Measurements from ENCODE around the gene PDS5A. TPM values are rescaled to one million over a fixed set of nuclear protein-coding genes. Genes with fewer than 3 reads are reported as not detected.
"Not testable (repeated sequence)": the region's sequence is repeated elsewhere in the genome, so short reads cannot be mapped to it uniquely, and the experiment has no call there.

The PDS5A gene
- polyA plus RNA-seq (ENCODE audit: insufficient read length in 12 of 12), result 10 to 100 TPM in 11 of 12 donors, not detected in 1; 30.8 to 65.3 (median 39.7) TPM
- long read RNA-seq, donor 1, full-length matches to known transcripts, result 1 of 20 reads
- long read RNA-seq, donor 1, partial matches to known transcripts, result 19 of 20 reads
- long read RNA-seq, donor 1, other reads (novel, unspliced or antisense), result 0 of 20 reads
- long read RNA-seq, donor 2, full-length matches to known transcripts, result 3 of 3 reads
- long read RNA-seq, donor 2, partial matches to known transcripts, result 0 of 3 reads
- long read RNA-seq, donor 2, other reads (novel, unspliced or antisense), result 0 of 3 reads
- long read RNA-seq, donor 3, full-length matches to known transcripts, result 1 of 1 reads
- long read RNA-seq, donor 3, partial matches to known transcripts, result 0 of 1 reads
- long read RNA-seq, donor 3, other reads (novel, unspliced or antisense), result 0 of 1 reads
- long read RNA-seq, donor 4, result 0 reads
- long read RNA-seq, donor 5, full-length matches to known transcripts, result 2 of 8 reads
- long read RNA-seq, donor 5, partial matches to known transcripts, result 6 of 8 reads
- long read RNA-seq, donor 5, other reads (novel, unspliced or antisense), result 0 of 8 reads
- long read RNA-seq, donor 6, full-length matches to known transcripts, result 1 of 1 reads
- long read RNA-seq, donor 6, partial matches to known transcripts, result 0 of 1 reads
- long read RNA-seq, donor 6, other reads (novel, unspliced or antisense), result 0 of 1 reads
- long read RNA-seq, donor 7, full-length matches to known transcripts, result 1 of 1 reads
- long read RNA-seq, donor 7, partial matches to known transcripts, result 0 of 1 reads
- long read RNA-seq, donor 7, other reads (novel, unspliced or antisense), result 0 of 1 reads
- long read RNA-seq, donor 8, result 0 reads
- long read RNA-seq, donor 9, partial matches to known transcripts, result 5 of 5 reads
- long read RNA-seq, donor 9, other reads (novel, unspliced or antisense), result 0 of 5 reads
- long read RNA-seq, donor 10, result 0 reads
- long read RNA-seq, donor 11, full-length matches to known transcripts, result 3 of 3 reads
- long read RNA-seq, donor 11, partial matches to known transcripts, result 0 of 3 reads
- long read RNA-seq, donor 11, other reads (novel, unspliced or antisense), result 0 of 3 reads

- peak; percentile 86 for DNase-seq
Observed at GRCh38 chr4:39977489-39978377, at the start of gene PDS5A. PDS5A (minus strand) TSS chr4:39977911; CDS start chr4:39976577, 1,334 bp downstream.

GRCh38 chr4:40024049-40024448, 46.3 kb upstream of the PDS5A start:
- DNase-seq, result not testable (repeated sequence)

GRCh38 chr4:40021116-40021515, 43.4 kb upstream of the PDS5A start:
- not testable (repeated sequence) for DNase-seq

- DNase-seq, result no peak
Observed at GRCh38 chr4:40020221-40020620, 42.5 kb upstream of the PDS5A start.

- DNase-seq, result no peak
Observed at GRCh38 chr4:40016007-40016406, 38.3 kb upstream of the PDS5A start.

- peak; percentile 4 for DNase-seq
Observed at GRCh38 chr4:40003986-40004385, 26.3 kb upstream of the PDS5A start.

GRCh38 chr4:40000711-40001110, 23.0 kb upstream of the PDS5A start:
- no peak for DNase-seq

GRCh38 chr4:39998659-39999345, 21.1 kb upstream of the PDS5A start:
- no peak for DNase-seq

GRCh38 chr4:39996811-39997210, 19.1 kb upstream of the PDS5A start:
- no peak for DNase-seq

GRCh38 chr4:39994406-39994805, 16.7 kb upstream of the PDS5A start:
- DNase-seq, result no peak

GRCh38 chr4:39989381-39989780, 11.7 kb upstream of the PDS5A start:
- DNase-seq, result not testable (repeated sequence)

- no peak for DNase-seq
Observed at GRCh38 chr4:39987485-39987884, 9.8 kb upstream of the PDS5A start.

- no peak for DNase-seq
Observed at GRCh38 chr4:39978904-39979303, 1.2 kb upstream of the PDS5A start.

- DNase-seq, result no peak
Observed at GRCh38 chr4:39978378-39978775, 666 bp upstream of the PDS5A start.

GRCh38 chr4:39976945-39977488, 694 bp downstream of the PDS5A start:
- DNase-seq, result peak; percentile 49

- peak; percentile 87 for DNase-seq
Observed at GRCh38 chr4:39976141-39976944, 1.4 kb downstream of the PDS5A start.

- DNase-seq, result no peak
Observed at GRCh38 chr4:39975488-39976089, 2.1 kb downstream of the PDS5A start.

- DNase-seq, result not testable (repeated sequence)
Observed at GRCh38 chr4:39973052-39973451, 4.7 kb downstream of the PDS5A start.

Data from muscle of arm (tissue), 14 donors.